Body of pancreas (tissue), 4 donors: ENCODE results near the gene LHX8.

Experiments
- POLR2A ChIP-seq, 3 donors: fragments of 450-650 bp; IDR thresholded peaks; one replicate each; pipeline ENCODE4 v1.6.1; 2016; ENCODE audit warnings: antibody characterized with exemption in 3 of 3, mild to moderate bottlenecking in 2 of 3
- TF ChIP-seq, protein P1 (sequence below), 7 experiments: fragments of 450-650 bp in 4 of 7; fragments of 200-600 bp in 3 of 7; sonication (generic) in 3 of 7; IDR thresholded peaks; one replicate each; pipeline ENCODE4 v1.5.1; 2016 to 2019; ENCODE audit warnings: antibody characterized with exemption in 7 of 7

- TF ChIP-seq, protein P1, sequence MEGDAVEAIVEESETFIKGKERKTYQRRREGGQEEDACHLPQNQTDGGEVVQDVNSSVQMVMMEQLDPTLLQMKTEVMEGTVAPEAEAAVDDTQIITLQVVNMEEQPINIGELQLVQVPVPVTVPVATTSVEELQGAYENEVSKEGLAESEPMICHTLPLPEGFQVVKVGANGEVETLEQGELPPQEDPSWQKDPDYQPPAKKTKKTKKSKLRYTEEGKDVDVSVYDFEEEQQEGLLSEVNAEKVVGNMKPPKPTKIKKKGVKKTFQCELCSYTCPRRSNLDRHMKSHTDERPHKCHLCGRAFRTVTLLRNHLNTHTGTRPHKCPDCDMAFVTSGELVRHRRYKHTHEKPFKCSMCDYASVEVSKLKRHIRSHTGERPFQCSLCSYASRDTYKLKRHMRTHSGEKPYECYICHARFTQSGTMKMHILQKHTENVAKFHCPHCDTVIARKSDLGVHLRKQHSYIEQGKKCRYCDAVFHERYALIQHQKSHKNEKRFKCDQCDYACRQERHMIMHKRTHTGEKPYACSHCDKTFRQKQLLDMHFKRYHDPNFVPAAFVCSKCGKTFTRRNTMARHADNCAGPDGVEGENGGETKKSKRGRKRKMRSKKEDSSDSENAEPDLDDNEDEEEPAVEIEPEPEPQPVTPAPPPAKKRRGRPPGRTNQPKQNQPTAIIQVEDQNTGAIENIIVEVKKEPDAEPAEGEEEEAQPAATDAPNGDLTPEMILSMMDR (IDR thresholded peaks at IDR 0.05): no peak
- TF ChIP-seq POLR2A (IDR thresholded peaks at IDR 0.05): no peak
These were observed 25.0 kb downstream of the LHX8 start for GRCh38 chr1:75159154-75159553.
